Stimulated activated CD4-positive, alpha-beta T cell treated with anti-CD3 and anti-CD28 coated beads, TNF-alpha, amount 100 ng/mL, for 24 hours (primary cell): ENCODE data around the gene PRKAG2.

Experiments used
- DNase-seq, 3 experiments: peaks; one replicate each; pipeline ENCODE4 v3.0.0-alpha.2; 2020; ENCODE audit warnings: low read depth in 3 of 3

PRKAG2 gene

DNA sequence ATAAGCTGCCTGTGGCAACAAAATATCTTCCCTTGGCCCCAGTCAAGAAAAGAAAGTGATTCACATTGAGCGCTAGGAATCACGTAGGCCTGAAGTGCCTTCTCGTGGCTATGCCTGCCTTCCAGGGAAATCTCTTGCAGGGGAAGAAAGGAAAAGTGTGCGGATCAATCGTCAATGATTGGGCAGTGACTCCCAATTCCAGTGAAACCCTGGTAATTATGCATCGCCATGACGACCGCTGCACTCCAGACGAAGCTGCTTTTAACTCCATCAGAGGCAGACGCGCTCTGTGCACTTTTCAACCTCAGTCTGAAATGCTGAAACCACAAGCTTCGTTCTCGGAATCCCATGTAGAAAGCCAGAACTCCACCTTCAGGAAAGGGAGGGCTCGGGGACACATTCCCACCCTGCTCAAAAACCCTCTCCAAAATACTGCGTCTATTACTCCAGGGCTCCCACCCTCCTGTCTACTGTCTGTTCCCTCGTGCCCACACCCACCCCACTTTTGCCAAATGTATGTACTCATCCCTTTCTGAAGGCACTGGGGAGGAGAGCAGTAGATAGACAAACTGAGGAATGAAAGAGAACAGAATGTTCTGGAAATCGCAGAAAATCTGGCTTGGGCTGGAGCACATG lies 24.2 kb upstream of the PRKAG2 start:
- DNase-seq = no peak

- DNase-seq = no peak
These were observed 23.7 kb upstream of the PRKAG2 start for GRCh38 chr7:151900591-151900985.

DNA sequence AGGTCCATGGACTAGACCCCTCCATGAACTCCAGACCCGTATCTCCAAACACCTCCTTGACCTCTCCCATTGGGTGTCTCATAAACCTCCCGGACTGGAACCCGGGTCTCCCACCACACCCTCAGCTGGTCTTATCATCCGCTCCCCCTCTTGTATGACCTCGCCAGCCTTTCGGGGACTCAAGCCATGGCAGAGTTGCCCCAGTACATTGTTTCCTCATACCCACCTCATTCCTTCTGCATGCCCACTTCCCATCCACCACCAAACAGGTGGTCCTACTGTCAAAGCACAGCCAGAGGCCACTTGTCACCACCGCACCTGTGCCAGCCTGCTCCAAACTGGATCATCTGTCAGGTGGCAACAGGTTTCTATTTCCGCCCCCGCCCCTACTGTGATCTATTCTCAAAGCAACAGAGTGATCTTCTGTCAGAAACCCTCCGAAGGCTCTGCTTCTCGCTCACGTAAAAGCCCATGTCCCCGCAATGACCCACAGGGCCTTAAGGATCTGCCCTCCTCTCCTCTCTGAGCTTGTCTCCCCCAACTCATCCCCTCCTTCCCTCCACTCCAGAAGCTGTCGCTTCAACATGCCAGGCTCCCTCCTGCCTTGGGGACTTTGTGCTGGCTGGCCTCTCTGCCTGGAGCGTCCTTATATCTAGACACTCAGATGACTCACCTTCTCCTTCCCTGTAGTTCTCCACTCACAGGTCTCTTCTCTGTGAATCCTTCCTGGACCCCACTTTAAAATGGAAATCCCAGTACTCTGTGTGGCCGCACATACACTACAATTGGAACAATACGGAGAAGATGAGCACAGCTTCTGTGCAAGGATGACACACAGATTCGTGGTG lies 22.8 kb upstream of the PRKAG2 start:
- DNase-seq = no peak

- DNase-seq = no peak
These were observed 21.2 kb upstream of the PRKAG2 start for GRCh38 chr7:151897951-151898686.

GRCh38 chr7:151897161-151897731 lies 20.3 kb upstream of the PRKAG2 start:
- DNase-seq = no peak

GRCh38 chr7:151896486-151896885 lies 19.6 kb upstream of the PRKAG2 start:
- no peak for DNase-seq

- no peak for DNase-seq
These were observed 19.2 kb upstream of the PRKAG2 start for GRCh38 chr7:151896086-151896485.

GRCh38 chr7:151895631-151896031 lies 18.7 kb upstream of the PRKAG2 start:
- DNase-seq = no peak

DNA sequence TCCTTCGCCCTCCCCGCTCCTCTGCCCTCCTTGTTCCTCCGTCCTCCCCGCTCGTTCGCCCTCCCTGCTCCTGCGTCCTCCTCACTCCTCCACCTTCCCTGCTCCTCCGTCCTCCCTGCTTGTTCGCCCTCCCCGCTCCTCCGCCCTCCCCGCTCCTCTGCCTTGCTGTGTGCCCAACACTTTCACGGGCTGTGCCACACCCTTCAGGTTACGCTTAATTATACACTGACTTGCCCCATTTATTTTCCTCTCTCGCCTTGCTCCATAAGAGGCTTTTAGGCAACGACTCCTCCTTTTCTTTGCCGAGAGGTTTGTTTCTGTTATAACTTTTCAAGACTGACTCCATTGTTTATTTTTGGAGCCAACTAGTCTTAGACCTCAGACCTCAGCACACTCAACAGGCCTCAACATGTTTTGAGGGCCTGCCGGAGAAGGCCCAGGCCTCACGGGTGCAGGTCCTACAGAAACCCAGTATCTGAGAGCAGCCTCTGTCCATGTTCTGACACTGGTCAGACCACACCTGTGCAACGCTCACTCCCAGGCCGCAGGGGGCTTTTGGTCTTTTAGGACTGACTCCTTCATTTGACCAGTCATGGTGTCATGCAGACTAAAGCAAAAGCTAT lies 18.2 kb upstream of the PRKAG2 start:
- no peak for DNase-seq

DNA sequence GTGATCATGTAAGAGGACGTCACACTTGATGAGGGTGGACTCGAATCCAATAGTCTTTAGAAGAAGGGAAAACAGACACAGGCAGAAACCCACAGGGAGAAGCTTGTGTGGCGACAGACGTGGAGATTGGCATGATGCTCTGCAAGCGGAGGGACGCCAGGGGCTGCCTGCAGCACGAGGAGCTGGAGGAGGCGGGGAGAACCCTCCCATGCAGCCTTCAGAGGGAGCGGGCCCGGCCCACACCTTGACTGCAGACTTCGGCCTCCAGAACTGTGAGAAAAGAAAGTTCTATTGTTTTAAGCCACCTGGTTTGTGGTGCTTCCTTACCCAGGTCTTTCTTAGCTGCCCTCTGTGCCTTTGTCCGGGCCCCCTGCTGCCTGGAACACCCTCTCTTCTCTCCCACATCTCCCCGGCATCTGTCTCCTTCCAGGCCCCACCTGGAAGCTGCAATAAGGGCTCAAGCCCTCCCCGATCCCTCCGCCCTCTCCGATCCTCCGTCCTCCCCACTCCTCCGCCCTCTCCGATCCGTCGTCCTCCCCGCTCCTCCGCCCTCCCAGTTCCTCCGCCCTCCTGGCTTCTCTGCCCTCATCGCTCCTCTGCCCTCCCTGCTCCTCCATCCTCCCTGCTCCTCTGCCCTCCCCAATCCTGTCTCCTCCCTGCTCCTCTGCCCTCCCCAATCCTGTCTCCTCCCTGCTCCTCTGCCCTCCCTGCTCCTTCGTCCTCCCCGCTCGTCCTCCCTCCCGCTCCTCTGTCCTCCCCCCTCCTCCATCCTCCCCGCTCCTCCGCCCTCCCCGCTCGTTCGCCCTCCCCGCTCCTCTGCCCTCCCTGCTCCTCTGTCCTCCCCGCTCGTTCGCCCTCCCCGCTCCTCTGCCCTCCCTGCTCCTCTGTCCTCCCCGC lies 17.4 kb upstream of the PRKAG2 start:
- no peak for DNase-seq

DNA sequence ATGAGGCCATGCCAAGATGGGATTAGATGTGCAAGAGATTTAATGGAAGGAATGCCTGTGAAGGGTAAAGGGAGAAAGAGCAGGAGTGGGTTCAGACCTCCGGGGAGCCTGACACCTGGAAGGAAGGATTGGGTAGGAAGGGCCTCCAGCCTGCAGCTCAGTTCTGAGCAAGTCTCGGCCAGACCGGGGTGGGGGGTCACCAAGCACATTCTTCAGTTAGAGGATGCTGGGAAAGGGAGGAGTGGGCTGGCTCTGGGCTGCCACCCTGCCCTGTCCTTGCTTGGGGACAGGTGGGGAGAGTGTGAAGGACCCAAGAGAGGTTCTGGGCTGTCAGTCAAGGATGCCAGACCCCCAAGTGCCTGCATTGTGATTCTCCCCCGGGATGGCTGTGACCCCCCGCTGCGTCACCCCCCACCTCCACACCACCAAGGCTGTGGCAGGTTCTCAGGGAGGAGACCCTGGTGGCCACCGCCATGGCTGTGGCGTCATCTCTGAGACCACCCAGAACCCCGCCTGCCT lies 16.5 kb upstream of the PRKAG2 start:
- no peak for DNase-seq

DNA sequence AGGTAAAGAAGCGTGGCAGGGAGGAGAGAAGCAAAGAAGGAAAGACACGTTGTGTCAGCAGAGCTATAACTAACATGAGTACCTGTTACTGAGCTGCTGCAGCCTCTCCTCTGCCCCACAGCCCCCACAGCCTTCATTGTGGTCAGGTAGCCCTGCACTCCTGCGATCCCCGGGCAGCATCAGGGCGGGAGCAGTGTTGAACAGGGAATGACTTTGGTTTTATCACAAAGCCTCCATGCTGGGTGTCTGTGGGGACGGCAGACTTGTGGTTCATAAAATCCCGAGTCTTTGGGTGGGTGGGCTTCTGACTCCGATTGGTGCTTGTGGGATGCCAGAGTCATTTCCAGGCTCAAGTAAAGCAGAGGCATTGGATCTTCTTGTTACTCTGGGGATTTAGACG lies 14.8 kb upstream of the PRKAG2 start:
- no peak for DNase-seq

DNA sequence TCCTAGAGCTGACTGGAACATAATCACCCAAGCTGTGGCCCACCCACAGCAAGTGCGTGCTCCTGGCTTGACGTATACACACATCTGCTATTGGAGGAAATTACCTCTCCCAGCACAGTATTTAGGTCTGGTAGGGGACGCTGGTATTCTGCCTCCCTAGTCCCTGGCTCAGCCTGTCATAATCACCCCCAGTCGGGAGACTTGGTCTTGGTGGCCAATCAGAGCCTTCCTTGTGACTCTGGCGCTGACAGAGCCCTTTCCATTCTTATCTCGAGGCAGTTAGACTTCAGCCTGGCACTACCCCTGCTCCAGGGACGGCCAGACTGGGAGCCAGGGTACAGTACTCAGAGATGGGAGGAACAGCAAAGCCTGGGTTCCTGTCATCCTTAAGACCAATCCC lies 14.3 kb upstream of the PRKAG2 start:
- DNase-seq = no peak

DNA sequence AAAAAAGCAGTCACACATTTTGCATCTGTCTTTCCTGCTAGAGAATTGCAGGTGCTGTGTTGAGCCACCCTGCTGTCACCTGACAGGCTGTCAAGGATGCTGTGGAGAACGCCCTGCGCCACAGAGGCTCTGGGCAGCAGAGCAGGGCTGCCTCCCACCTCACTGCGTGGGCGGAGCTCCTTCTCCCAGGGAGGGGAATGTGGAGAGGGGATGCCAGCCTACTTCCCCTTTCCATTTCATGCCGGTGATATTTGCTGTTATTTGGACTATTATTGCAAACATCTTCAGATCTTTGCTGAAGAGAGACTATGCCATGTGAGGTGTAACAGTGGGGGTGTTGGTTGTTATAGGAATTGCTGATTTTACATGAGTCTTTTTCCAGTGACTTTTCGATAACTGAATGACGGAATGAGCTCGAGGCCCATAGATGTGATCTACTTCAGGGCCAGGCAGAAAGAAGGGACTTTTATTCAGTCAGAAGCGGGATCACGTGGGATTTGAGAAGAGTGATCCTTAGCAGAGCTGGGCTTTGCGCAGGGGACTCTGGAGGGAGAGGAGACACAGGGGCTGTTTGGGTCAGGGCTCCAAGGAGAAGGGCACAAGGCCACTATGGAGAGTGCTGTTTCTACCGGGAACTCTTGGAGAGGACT lies 13.6 kb upstream of the PRKAG2 start:
- no peak for DNase-seq

DNA sequence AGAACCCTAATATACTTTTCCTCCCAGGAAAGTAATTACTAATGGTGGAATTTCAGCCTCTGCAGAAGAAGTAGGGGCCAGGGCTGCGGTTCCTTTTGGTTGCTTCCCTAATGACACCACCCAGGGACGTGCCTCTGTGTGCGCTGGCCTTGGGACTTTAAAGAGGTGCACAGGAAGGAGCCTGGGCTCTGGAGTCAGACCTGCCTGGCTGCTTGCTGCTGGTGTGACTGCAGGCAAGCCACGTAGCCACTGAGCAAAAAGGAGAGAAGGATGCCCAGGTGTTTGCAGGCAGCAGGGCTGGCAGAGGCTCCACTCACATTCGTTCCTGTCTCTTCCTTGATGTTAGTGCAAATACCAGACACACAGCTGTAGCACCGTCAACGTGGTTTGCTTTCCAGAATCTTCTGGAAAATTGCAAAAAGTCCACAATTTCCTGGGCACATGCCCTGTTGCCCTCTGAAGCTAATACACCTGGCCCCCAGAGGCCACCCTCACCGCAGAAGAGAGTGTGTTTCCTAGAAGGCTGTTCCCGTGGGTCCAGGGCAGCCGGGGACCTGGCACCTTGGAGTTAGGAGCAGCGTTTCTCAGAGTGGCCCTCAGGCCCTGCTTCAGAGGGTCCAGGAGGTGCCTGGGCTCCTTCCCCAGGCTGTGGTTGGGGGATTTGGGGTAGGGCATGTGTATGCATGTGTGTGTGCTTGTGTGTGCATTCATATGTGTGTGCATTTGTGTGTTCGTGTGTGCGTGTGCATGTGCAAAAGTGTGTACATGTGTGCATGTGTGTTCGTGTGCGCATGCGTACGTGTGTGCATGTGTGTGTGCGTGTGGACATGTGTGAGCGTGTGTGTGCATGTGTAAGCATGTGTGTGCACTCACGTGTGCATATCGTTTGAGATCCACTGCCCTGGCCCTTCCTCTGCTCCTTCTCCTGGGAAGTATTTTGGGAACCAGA lies 12.8 kb upstream of the PRKAG2 start:
- no peak for DNase-seq

GRCh38 chr7:151888079-151889067 lies 11.5 kb upstream of the PRKAG2 start:
- DNase-seq = no peak

- DNase-seq = no peak
These were observed 9.9 kb upstream of the PRKAG2 start for GRCh38 chr7:151886783-151887182.

- no peak for DNase-seq
These were observed 8.3 kb upstream of the PRKAG2 start for GRCh38 chr7:151885202-151885580.
